Heart left ventricle (tissue), 16 donors: ENCODE measurements around the gene EFHD2. TPM values are rescaled to one million over a fixed set of nuclear protein-coding genes. Genes with fewer than 3 reads are reported as not detected.
A peak's percentile ranks its signal among the peaks of the same experiment; 100 is the strongest.

Experiments
- ATAC-seq, 4 donors: fragments of 200-7000 bp; cut with Tn5 transposase; one replicate each; pipeline ENCODE4 v1.9.1; 2020 to 2022; ENCODE audit warnings: moderate library complexity in 4 of 4, mild to moderate bottlenecking in 3 of 4, moderate number of reproducible peaks in 1 of 4
- DNase-seq, 5 donors: peaks; one replicate each; pipeline ENCODE4 v3.0.0-alpha.2; 2020
- H3K27ac ChIP-seq, 12 donors: fragments of 200-600 bp; sonication (generic) in 4 of 12; one replicate each; pipeline versions ENCODE4 v1.5.0 to v1.8.0; 2016 to 2022; ENCODE audit warnings: mild to moderate bottlenecking in 2 of 12
- H3K27me3 ChIP-seq, 9 donors: fragments of 200-600 bp; sonication (generic) in 2 of 9; one replicate each; pipeline versions ENCODE4 v1.5.1 to v1.8.0; 2016 to 2022; ENCODE audit warnings: mild to moderate bottlenecking in 3 of 9
- H3K36me3 ChIP-seq, 9 donors: fragments of 200-600 bp; sonication (generic) in 2 of 9; one replicate each; pipeline versions ENCODE4 v1.5.0 to v1.8.0; 2018 to 2022; ENCODE audit warnings: mild to moderate bottlenecking in 2 of 9
- H3K4me1 ChIP-seq, 12 donors: fragments of 200-600 bp; sonication (generic) in 4 of 12; one replicate each; pipeline versions ENCODE4 v1.5.0 to v1.8.0; 2016 to 2022; ENCODE audit warnings: mild to moderate bottlenecking in 3 of 12
- H3K4me3 ChIP-seq, 12 donors: fragments of 200-600 bp; sonication (generic) in 4 of 12; one replicate each; pipeline versions ENCODE4 v1.5.0 to v1.8.0; 2017 to 2022; ENCODE audit warnings: mild to moderate bottlenecking in 9 of 12, moderate library complexity in 4 of 12
- H3K9me3 ChIP-seq, 12 donors: fragments of 200-600 bp; sonication (generic) in 4 of 12; one replicate each; pipeline versions ENCODE4 v1.5.0 to v1.8.0; 2016 to 2022; ENCODE audit warnings: mild to moderate bottlenecking in 1 of 12
- POLR2A ChIP-seq, 2 donors: fragments of 450-650 bp; IDR thresholded peaks; one replicate each; pipeline ENCODE4 v1.6.1; 2017; ENCODE audit warnings: antibody characterized with exemption in 2 of 2, mild to moderate bottlenecking in 2 of 2, moderate library complexity in 2 of 2
- WGBS, 4 donors: extraction: QIAGEN DNeasy Blood & Tissue Kit in 2 of 4; methylation state at CpG; one replicate each; pipeline versions ENCODE4 v1.1.5 to v1.1.7; 2013 to 2018; 5-methylcytosine and 5-hydroxymethylcytosine counted together
- intact Hi-C, 10 donors: fragments of 100-400 bp; cut with DNase I; formaldehyde crosslinking; loops; one replicate each; pipeline versions ENCODE4 v1.11.1 to v1.14.2; 2022
- polyA plus RNA-seq, 2 donors: library from polyadenylated mRNA; stranded (reverse); fragments of 200-250 nt; gene quantifications; one replicate each; pipeline ENCODE4 v1.2.3, GENCODE V29; 2013
- total RNA-seq, 9 donors: library from RNA; depleted of rRNA in 2 of 9; stranded (reverse); fragments of >200 nt in 2 of 9; fragmentation: NEBNext Ultra II Directional in 3 of 9; extraction: Animal tissue kit (Norgen Biotek cat#: 25700) in 3 of 9; gene quantifications; one replicate each; pipeline versions ENCODE4 v1.1.0 to v1.2.4, GENCODE V29; 2016 to 2023
- TF ChIP-seq, protein P1 (sequence below), 12 donors: fragments of 200-600 bp; sonication (generic) in 4 of 12; IDR thresholded peaks; one replicate each; pipeline versions ENCODE4 v1.5.0 to v1.8.0; 2018 to 2022; ENCODE audit warnings: antibody characterized with exemption in 12 of 12, mild to moderate bottlenecking in 5 of 12
- donor health status: ischemic (EF 13 %, LVEDD 7.1; RV severe dilation, severe dysfunction).
- donor health status: healthy with polysubstance abuse.
- donor health status: DM: no; HTN: yes; CAD: no.
- donor health status: DM: no; HTN: no; CAD: no.
- donor health status: ischemic (EF 25% LVEDD 6.9; RV normal size, moderate dysfunction).
- donor health status: ischemic (EF 25% LVEDD 5.7; RV mildly dilated, moderate dysfunction).
- donor health status: healthy.
- donor health status: DM: yes; HTN: yes; CAD: no.
- donor health status: ischemic (EF 35%, LVEDD 5.7; RV mildly dilated, moderate dysfunction).
- donor health status: nonischemic (EF 11% LVEDD 7.7; RV severe dilation, severe dysfunction).
- donor health status: DM: yes; HTN: yes; CAD: no.
- donor health status: PGD.
- donor health status: ischemic (EF 29% LVEDD 5.4; RV normal size, mild dysfunction).
- donor health status: nonischemic (EF 23%, LVEDD 6.1; RV moderate dilation, normal function).

The EFHD2 gene
- total and polyA plus RNA-seq, 11 donors: 11.2 to 52.2 (median 15.8) TPM

DNA sequence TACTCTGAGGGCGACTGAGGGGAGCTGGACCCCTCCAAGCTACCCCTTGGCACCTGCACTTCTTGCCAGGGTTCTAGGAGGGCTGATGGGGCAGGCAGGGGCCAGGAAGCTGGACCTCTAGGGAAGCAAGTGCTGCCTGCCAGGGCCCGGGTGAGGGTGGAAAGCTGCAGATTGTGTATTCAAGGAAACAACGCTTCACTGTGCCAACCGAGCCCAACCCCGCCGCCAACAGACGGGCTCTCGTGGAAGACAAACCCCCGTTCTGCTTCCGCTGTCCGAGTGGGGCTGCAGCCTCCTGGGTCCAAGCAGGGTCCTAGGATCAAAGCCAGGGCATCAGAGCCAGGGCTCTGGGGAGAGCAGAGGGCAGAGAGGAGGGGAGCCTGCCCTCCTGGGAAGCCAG, 3.2 kb downstream of the EFHD2 start:
- Histone ChIP-seq H3K27me3 (no peaks in the 10 kb centered on the region), H3K36me3 (peaks cover 0 to 22% (median 0%) of the 10 kb centered on the region in 9 donors), H3K4me1 (peaks cover 0 to 85% (median 59%) of the 10 kb centered on the region in 12 donors), H3K4me3 (peak overlapping the region in 5 of 12 donors; percentile 13 to 98 (median 89)), H3K9me3 (no peaks in the 10 kb centered on the region), H3K27ac (peak overlapping the region in 11 of 12 donors; percentile 7 to 90 (median 46))
- intact Hi-C loops: loop anchor here in 7 of 10 donors (5.0 to 10.0 kb wide), 4 partner anchors 71 to 278 kb away; no protein-coding TSS in a partner anchor
- DNase-seq: no peak
- WGBS, 4 donors: 50 to 79% (median 63%) methylated on average over 11 of the region's 11 CpGs
- ATAC-seq: no peak
- no peak for TF ChIP-seq POLR2A (IDR thresholded peaks at IDR 0.05)
- TF ChIP-seq, protein P1, sequence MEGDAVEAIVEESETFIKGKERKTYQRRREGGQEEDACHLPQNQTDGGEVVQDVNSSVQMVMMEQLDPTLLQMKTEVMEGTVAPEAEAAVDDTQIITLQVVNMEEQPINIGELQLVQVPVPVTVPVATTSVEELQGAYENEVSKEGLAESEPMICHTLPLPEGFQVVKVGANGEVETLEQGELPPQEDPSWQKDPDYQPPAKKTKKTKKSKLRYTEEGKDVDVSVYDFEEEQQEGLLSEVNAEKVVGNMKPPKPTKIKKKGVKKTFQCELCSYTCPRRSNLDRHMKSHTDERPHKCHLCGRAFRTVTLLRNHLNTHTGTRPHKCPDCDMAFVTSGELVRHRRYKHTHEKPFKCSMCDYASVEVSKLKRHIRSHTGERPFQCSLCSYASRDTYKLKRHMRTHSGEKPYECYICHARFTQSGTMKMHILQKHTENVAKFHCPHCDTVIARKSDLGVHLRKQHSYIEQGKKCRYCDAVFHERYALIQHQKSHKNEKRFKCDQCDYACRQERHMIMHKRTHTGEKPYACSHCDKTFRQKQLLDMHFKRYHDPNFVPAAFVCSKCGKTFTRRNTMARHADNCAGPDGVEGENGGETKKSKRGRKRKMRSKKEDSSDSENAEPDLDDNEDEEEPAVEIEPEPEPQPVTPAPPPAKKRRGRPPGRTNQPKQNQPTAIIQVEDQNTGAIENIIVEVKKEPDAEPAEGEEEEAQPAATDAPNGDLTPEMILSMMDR (IDR thresholded peaks at IDR 0.05): no peak

DNA sequence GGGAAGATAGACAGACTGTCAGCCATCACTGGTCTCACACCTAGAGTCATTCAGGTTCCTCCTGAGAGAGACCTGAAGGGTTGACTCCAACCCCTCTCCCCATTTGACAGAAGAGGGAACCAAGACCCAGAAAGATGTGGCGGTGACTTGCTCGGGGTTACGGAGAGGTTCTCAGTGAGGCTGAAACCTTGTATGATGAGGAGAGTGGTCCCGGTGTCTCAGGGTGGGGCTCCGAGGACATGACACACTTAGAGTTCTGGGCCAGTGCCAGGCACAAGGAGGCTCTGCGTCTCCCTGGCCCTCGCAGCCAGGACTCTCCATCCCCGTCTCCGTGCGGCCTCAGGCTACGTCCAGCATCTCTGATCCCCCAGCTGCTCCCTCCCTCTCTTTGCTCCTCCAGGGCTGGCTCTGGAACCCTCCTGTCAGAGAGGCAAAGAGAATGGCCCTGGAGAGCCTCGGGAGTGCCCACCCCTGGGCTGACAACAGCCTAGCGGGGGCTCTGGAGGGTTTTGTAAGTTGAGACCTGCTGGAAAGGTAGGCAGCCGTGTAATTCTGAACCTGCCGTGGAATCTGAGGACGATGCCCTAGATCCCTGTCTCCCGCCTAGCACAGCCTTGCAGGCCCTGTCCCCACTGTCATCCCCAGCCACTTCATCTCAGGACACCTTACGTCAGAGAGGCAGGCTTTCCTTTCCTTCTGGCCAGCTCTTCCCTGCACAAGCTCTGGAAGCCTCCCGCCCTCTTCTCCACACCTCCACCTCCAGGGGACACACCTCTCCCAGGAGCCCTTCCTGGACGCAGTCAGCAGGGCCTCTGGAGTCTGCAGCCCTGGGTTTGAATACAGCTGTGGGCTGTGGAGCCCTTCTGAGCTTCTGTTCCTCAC, 4.1 kb downstream of the EFHD2 start:
- no peak for TF ChIP-seq POLR2A (IDR thresholded peaks at IDR 0.05)
- TF ChIP-seq, protein P1 (IDR thresholded peaks at IDR 0.05): no peak
- Histone ChIP-seq H3K4me3 (peak overlapping the region in 1 of 12 donors; percentile 89), H3K4me1 (peaks cover 0 to 91% (median 61%) of the 10 kb centered on the region in 12 donors), H3K9me3 (no peaks in the 10 kb centered on the region), H3K36me3 (peaks cover 0 to 22% (median 0%) of the 10 kb centered on the region in 9 donors), H3K27ac (peak overlapping the region in 5 of 12 donors; percentile 20 to 90 (median 64)), H3K27me3 (no peaks in the 10 kb centered on the region)
- DNase-seq (no peak), ATAC-seq (no peak)
- 84 to 93% (median 89%) methylated on average over 19 to 20 of the region's 20 CpGs for WGBS, 4 donors
- intact Hi-C loops: loop anchor here in 7 of 10 donors (5.0 to 10.0 kb wide), 4 partner anchors 72 to 279 kb away; no protein-coding TSS in a partner anchor

DNA sequence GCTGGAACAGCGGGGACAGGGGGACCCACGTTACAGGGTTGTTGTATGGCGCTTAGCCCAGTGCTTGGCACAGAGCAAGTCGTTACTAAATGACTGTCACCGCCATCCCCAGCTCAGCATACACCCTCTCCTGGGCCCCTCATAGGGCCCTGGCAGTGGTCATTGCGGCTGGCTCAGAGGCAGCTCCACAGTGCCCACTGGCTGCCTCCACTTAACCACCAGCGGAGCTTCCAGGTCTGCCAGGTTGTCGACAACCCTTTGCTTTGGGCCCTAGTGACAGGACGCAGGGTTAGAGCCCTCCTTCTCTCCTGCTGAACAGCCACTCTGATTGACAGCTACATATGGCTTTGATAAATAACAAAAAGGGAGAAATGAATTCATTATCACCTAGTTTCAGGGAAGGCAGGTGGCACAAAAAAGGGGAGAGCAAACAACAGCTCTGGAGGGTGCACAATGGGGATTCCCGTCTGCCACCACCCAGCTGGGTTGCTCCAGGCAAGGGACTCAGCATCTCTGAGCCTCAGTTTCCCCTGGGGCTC, 4.8 kb downstream of the EFHD2 start:
- TF ChIP-seq, protein P1 (IDR thresholded peaks at IDR 0.05): peak in 3 of 12 donors; percentile 6 to 30 (median 13)
- no peak for TF ChIP-seq POLR2A (IDR thresholded peaks at IDR 0.05)
- Histone ChIP-seq H3K27ac (peak overlapping the region in 5 of 12 donors; percentile 51 to 90 (median 77)), H3K36me3 (peaks cover 0 to 22% (median 0%) of the 10 kb centered on the region in 9 donors), H3K4me3 (no peak overlapping the region), H3K4me1 (peaks cover 0 to 93% (median 62%) of the 10 kb centered on the region in 12 donors), H3K27me3 (no peaks in the 10 kb centered on the region), H3K9me3 (no peaks in the 10 kb centered on the region)
- intact Hi-C loops: loop anchor here in 7 of 10 donors (5.0 to 10.0 kb wide), 4 partner anchors 72 to 280 kb away; no protein-coding TSS in a partner anchor
- no peak for DNase-seq
- no peak for ATAC-seq
- 77 to 91% (median 79%) methylated on average over 4 to 10 of the region's 10 CpGs for WGBS, 4 donors
